K562 (cell line): ENCODE data around the gene TOMM70. TPM values are rescaled to one million over a fixed set of nuclear protein-coding genes. Genes with fewer than 3 reads are reported as not detected.
A peak's percentile ranks its signal among the peaks of the same experiment; 100 is the strongest.

ENCODE experiments used
- ADNP ChIP-seq: fragments of 200-800 bp; sonication (Bioruptor generic); IDR thresholded peaks from 2 replicates; pipeline ENCODE4 v1.6.1; 2016; ENCODE audit warnings: missing genetic modification characterization, missing compliant biosample characterization
- EP400 ChIP-seq: fragments of 450-650 bp; IDR thresholded peaks from 2 replicates; pipeline ENCODE4 v1.6.1; 2017; ENCODE audit warnings: antibody characterized with exemption, mild to moderate bottlenecking, moderate library complexity
- RCOR1 ChIP-seq, 2 experiments: IDR thresholded peaks; 2 replicates each; pipeline ENCODE4 v1.6.1; 2012; ENCODE audit warnings: low read depth in 2 of 2, low read length in 2 of 2, borderline replicate concordance in 1 of 2, improper control_type of control experiment in 1 of 2
- SLC30A9 ChIP-seq: fragments of 250-450 bp; sonication (Bioruptor Pico); IDR thresholded peaks from 2 replicates; pipeline ENCODE4 v1.8.0; 2022; ENCODE audit warnings: mild to moderate bottlenecking, moderate library complexity
- YY1 ChIP-seq, 3 experiments: IDR thresholded peaks; 2 replicates each; pipeline ENCODE4 v1.6.1; 2011; ENCODE audit warnings: low read length in 2 of 3, mild to moderate bottlenecking in 2 of 3, moderate library complexity in 2 of 3, borderline replicate concordance in 1 of 3, control low read depth in 1 of 3, low read depth in 1 of 3; ENCODE audit not compliant: insufficient read depth in 3 of 3, insufficient replicate concordance in 2 of 3, control insufficient read depth in 1 of 3, insufficient read length in 1 of 3; ENCODE audit errors: extremely low read depth in 1 of 3
- polyA plus RNA-seq, 8 experiments: library from polyadenylated mRNA; depleted of rRNA in 4 of 8; stranded (reverse) in 5 of 8; unstranded in 3 of 8; fragments of >200 nt; fragmentation: Nextera tagmentation in 2 of 8; fragmentation: Illumina TruSeq in 1 of 8; extraction: Ambion mirVana in 2 of 8; extraction: Trizol in 1 of 8; gene quantifications; 2 replicates each; pipeline versions ENCODE4 v1.2.1 to v1.2.3, GENCODE V29; 2011 to 2014; ENCODE audit warnings: inconsistent platforms in 1 of 8, missing spikeins in 1 of 8
- total RNA-seq, 7 experiments: library from RNA; depleted of rRNA in 6 of 7; stranded (reverse); fragments of >200 nt in 6 of 7; fragmentation: Illumina TruSeq in 2 of 7; extraction: Trizol in 2 of 7; gene quantifications; 2 replicates each; pipeline versions ENCODE4 v1.2.1 to v1.2.3, GENCODE V29; 2011 to 2021; ENCODE audit warnings: low replicate concordance in 1 of 7
- TF ChIP-seq, protein P1 (sequence below): sonication (generic); formaldehyde crosslinking; IDR thresholded peaks from 2 replicates; pipeline ENCODE4 v1.8.0; 2023; ENCODE audit warnings: missing genetic modification reagents, mild to moderate bottlenecking, borderline replicate concordance
- TF ChIP-seq, protein P2 (sequence below): fragments of 250-450 bp; sonication (Bioruptor Pico); IDR thresholded peaks from 2 replicates; pipeline ENCODE4 v1.9.0; 2021; ENCODE audit warnings: mild to moderate bottlenecking
- TF ChIP-seq, protein P3 (sequence below): fragments of 450-650 bp; IDR thresholded peaks from 2 replicates; pipeline ENCODE4 v1.6.1; 2016; ENCODE audit warnings: low read depth
- TF ChIP-seq, protein P4 (sequence below): sonication (generic); formaldehyde crosslinking; IDR thresholded peaks from 2 replicates; pipeline ENCODE4 v1.8.0; 2022; ENCODE audit warnings: mild to moderate bottlenecking, low read depth, missing genetic modification reagents

TOMM70 gene
- total and polyA plus RNA-seq, 9 of the 15 experiments (the other 6 are each of a cell fraction or from before 2014, with no cell fraction given) = 17.5 to 75.6 (median 54.9) TPM

DNA sequence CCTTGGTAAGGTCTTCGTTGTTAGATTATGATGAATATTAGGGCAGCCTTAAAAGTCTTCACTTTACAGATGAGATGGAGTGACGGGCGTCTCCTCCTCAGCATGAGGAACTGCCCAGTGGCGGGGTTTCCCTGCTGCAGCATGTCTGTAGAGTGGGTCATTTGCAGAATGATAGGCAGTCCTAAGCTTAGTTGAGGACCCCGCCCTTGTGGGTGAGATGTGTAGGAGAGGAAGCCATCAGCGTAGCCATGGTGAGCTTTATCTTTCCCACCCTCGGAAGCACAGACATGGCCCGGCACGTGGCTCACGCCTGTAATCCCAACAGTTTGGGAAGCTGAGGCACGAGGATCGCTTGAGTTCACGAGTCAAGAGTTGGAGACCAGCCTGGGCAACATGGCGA lies 65.5 kb downstream of the TOMM70 start (continued):
- TF ChIP-seq, protein P1, sequence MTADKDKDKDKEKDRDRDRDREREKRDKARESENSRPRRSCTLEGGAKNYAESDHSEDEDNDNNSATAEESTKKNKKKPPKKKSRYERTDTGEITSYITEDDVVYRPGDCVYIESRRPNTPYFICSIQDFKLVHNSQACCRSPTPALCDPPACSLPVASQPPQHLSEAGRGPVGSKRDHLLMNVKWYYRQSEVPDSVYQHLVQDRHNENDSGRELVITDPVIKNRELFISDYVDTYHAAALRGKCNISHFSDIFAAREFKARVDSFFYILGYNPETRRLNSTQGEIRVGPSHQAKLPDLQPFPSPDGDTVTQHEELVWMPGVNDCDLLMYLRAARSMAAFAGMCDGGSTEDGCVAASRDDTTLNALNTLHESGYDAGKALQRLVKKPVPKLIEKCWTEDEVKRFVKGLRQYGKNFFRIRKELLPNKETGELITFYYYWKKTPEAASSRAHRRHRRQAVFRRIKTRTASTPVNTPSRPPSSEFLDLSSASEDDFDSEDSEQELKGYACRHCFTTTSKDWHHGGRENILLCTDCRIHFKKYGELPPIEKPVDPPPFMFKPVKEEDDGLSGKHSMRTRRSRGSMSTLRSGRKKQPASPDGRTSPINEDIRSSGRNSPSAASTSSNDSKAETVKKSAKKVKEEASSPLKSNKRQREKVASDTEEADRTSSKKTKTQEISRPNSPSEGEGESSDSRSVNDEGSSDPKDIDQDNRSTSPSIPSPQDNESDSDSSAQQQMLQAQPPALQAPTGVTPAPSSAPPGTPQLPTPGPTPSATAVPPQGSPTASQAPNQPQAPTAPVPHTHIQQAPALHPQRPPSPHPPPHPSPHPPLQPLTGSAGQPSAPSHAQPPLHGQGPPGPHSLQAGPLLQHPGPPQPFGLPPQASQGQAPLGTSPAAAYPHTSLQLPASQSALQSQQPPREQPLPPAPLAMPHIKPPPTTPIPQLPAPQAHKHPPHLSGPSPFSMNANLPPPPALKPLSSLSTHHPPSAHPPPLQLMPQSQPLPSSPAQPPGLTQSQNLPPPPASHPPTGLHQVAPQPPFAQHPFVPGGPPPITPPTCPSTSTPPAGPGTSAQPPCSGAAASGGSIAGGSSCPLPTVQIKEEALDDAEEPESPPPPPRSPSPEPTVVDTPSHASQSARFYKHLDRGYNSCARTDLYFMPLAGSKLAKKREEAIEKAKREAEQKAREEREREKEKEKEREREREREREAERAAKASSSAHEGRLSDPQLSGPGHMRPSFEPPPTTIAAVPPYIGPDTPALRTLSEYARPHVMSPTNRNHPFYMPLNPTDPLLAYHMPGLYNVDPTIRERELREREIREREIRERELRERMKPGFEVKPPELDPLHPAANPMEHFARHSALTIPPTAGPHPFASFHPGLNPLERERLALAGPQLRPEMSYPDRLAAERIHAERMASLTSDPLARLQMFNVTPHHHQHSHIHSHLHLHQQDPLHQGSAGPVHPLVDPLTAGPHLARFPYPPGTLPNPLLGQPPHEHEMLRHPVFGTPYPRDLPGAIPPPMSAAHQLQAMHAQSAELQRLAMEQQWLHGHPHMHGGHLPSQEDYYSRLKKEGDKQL = no peak
- peak in 1 of 2 experiments; percentile 72; a peak in 1 of 4 replicates for TF ChIP-seq RCOR1 (IDR thresholded peaks at IDR 0.05; ENCODE audit: borderline replicate concordance in 1 of 2, low read depth in 2 of 2, low read length in 2 of 2)
- peak; percentile 55; the same call in 1 of the 2 replicates for TF ChIP-seq EP400
- TF ChIP-seq, protein P2, sequence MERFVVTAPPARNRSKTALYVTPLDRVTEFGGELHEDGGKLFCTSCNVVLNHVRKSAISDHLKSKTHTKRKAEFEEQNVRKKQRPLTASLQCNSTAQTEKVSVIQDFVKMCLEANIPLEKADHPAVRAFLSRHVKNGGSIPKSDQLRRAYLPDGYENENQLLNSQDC = no peak
- TF ChIP-seq, protein P3, sequence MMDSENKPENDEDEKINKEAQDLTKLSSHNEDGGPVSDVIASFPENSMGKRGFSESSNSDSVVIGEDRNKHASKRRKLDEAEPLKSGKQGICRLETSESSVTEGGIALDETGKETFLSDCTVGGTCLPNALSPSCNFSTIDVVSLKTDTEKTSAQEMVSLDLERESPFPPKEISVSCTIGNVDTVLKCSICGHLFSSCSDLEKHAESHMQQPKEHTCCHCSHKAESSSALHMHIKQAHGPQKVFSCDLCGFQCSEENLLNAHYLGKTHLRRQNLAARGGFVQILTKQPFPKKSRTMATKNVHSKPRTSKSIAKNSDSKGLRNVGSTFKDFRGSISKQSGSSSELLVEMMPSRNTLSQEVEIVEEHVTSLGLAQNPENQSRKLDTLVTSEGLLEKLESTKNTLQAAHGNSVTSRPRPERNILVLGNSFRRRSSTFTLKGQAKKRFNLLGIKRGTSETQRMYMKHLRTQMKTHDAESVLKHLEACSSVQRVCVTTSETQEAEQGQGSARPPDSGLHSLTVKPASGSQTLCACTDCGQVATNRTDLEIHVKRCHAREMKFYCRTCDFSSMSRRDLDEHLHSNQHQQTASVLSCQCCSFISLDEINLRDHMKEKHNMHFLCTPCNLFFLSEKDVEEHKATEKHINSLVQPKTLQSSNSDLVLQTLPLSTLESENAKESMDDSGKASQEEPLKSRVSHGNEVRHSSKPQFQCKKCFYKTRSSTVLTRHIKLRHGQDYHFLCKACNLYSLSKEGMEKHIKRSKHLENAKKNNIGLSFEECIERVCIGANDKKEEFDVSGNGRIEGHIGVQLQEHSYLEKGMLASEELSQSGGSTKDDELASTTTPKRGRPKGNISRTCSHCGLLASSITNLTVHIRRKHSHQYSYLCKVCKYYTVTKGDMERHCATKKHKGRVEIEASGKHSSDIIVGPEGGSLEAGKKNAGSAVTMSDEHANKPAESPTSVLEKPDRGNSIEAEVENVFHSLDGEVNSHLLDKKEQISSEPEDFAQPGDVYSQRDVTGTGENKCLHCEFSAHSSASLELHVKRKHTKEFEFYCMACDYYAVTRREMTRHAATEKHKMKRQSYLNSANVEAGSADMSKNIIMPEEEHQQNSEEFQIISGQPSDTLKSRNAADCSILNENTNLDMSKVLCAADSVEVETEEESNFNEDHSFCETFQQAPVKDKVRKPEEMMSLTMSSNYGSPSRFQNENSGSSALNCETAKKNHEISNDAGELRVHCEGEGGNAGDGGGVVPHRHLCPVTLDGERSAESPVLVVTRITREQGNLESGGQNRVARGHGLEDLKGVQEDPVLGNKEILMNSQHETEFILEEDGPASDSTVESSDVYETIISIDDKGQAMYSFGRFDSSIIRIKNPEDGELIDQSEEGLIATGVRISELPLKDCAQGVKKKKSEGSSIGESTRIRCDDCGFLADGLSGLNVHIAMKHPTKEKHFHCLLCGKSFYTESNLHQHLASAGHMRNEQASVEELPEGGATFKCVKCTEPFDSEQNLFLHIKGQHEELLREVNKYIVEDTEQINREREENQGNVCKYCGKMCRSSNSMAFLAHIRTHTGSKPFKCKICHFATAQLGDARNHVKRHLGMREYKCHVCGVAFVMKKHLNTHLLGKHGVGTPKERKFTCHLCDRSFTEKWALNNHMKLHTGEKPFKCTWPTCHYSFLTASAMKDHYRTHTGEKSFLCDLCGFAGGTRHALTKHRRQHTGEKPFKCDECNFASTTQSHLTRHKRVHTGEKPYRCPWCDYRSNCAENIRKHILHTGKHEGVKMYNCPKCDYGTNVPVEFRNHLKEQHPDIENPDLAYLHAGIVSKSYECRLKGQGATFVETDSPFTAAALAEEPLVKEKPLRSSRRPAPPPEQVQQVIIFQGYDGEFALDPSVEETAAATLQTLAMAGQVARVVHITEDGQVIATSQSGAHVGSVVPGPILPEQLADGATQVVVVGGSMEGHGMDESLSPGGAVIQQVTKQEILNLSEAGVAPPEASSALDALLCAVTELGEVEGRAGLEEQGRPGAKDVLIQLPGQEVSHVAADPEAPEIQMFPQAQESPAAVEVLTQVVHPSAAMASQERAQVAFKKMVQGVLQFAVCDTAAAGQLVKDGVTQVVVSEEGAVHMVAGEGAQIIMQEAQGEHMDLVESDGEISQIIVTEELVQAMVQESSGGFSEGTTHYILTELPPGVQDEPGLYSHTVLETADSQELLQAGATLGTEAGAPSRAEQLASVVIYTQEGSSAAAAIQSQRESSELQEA = no peak
- TF ChIP-seq SLC30A9 (CRISPR knock-in tag) = no peak
- TF ChIP-seq, protein P4, sequence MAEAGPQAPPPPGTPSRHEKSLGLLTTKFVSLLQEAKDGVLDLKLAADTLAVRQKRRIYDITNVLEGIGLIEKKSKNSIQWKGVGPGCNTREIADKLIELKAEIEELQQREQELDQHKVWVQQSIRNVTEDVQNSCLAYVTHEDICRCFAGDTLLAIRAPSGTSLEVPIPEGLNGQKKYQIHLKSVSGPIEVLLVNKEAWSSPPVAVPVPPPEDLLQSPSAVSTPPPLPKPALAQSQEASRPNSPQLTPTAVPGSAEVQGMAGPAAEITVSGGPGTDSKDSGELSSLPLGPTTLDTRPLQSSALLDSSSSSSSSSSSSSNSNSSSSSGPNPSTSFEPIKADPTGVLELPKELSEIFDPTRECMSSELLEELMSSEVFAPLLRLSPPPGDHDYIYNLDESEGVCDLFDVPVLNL (CRISPR knock-in tag) = no peak
- TF ChIP-seq ADNP = no peak
- TF ChIP-seq YY1 (IDR thresholded peaks at IDR 0.05; ENCODE audit: borderline replicate concordance in 1 of 3, control insufficient read depth in 1 of 3, extremely low read depth in 1 of 3, insufficient read depth in 3 of 3, insufficient read length in 1 of 3, insufficient replicate concordance in 2 of 3, low read depth in 1 of 3, low read length in 2 of 3) = peak in 1 of 3 experiments; percentile 59
